Measurements from ENCODE around the gene CDH4.

Gene CDH4

DNA sequence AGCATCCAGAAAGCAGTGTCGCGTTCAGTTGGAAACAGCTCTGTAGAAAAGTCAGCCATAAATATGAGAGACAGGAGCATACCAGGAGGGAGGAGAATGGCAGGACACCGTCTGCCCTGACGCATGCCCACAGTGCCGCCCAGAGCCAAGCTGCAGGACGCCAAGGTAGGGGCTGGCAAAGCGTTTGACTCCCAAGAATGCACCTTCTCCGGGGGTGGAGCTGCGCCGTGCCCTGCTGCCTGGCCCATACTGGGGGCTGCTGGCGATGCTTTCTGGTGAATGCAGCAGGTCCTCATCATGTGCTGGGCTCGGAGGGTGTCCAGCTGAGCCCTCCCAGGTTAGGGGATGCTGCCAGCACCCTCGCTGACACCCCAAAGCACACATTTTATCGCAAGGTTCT, 349.8 kb downstream of the CDH4 start:
- TF ChIP-seq, protein P1, sequence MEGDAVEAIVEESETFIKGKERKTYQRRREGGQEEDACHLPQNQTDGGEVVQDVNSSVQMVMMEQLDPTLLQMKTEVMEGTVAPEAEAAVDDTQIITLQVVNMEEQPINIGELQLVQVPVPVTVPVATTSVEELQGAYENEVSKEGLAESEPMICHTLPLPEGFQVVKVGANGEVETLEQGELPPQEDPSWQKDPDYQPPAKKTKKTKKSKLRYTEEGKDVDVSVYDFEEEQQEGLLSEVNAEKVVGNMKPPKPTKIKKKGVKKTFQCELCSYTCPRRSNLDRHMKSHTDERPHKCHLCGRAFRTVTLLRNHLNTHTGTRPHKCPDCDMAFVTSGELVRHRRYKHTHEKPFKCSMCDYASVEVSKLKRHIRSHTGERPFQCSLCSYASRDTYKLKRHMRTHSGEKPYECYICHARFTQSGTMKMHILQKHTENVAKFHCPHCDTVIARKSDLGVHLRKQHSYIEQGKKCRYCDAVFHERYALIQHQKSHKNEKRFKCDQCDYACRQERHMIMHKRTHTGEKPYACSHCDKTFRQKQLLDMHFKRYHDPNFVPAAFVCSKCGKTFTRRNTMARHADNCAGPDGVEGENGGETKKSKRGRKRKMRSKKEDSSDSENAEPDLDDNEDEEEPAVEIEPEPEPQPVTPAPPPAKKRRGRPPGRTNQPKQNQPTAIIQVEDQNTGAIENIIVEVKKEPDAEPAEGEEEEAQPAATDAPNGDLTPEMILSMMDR (IDR thresholded peaks at IDR 0.05; ENCODE audit: low read depth, low read length): no peak
- no peak overlapping the region for H3K4me3 ChIP-seq (ENCODE audit: low read depth, low read length)

DNA sequence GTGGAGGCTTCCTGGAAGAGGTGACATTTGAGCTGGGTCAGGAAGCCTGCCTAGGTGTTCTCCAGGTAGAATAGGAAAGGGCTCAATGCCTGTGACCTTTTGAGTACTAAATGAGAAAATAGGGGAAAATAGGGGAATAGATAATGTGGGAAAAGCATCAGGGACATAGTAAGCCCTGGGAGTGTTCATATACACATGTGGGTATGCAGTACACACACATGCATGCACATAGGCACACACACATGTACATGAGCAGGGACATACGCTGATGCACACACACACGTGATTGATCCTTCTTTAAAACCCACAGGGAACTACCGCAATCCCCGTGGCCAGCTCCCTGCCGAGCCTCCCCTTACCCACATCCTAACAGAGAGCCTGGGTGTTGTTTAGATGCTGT, 351.7 kb downstream of the CDH4 start:
- TF ChIP-seq, protein P1 (IDR thresholded peaks at IDR 0.05; ENCODE audit: low read depth, low read length): no peak
- H3K4me3 ChIP-seq (ENCODE audit: low read depth, low read length): no peak overlapping the region

DNA sequence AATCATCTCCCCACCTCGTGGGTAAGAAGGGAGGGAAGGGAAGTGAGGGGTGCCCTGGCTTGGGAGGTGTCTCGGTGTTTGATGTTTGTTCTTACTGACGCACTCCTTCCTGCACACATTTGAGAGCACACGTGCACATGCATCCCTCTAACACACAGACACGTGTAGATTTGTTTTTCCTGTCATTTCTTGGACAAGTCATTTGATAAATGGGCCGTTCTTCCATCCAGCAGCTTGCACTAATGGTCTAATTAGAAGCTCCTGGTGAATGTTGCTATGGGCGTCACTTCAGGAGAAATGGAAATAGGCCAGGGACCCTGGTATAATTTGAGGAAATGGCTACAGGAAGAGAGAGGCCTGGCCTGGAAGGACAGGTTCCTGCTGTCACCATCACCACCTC, 352.5 kb downstream of the CDH4 start:
- TF ChIP-seq, protein P1 (IDR thresholded peaks at IDR 0.05; ENCODE audit: low read depth, low read length): no peak
- H3K4me3 ChIP-seq (ENCODE audit: low read depth, low read length): no peak overlapping the region

DNA sequence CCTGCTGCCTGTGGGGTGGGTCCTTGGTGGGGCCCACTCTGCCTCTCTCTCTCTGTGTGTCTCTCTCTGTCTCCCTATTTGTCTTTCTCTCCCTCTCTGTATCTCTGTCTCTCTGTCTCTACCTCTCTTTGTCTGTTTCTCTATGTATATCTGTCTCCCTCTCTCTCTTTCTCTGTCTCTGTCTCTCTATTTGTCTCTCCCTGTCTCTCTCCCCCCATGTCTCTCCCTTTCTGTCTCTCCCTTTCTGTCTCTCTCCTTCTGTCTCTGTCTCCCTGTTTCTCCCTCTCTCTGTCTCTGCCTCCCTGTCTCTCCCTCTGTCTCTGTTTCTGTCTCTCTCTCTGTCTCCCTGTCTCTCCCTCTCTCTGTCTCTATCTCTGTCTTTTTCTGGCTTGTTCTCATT, 353.2 kb downstream of the CDH4 start:
- H3K4me3 ChIP-seq (ENCODE audit: low read depth, low read length): no peak overlapping the region
- TF ChIP-seq, protein P1 (IDR thresholded peaks at IDR 0.05; ENCODE audit: low read depth, low read length): no peak

DNA sequence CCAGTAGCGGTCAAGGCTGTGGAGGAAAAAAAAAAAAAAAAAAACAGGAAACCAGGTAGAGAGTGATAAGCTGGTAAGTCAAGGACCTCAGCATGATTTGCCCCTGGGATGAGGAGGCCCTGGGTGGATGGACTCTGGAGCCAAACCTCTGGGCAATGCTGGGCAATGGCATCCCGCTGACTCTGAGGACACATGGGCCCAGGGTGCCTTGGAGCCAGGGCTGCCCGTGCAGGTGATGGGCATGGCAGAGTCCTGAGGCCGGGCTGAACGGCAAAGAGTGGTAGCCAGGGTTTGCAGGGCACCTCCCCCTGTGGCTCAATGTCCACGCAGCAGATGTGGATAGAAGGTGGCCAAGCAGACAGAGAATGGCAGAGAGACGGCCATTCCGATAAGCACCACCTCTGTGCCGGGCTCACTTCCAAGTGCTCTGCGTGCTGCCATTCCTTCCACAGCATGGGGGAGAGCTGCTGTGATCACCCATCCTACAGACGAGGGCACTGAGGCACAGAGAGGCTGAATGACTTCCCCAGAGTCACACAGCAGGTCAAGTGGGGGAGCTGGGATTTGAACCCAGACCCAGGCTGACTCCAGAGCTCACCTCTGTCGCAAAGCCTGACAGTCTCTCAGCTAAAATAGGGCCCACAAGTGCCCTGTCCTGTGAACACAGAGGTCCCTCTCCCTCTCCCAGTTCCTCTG, 353.9 kb downstream of the CDH4 start:
- no peak overlapping the region for H3K4me3 ChIP-seq (ENCODE audit: low read depth, low read length)
- TF ChIP-seq, protein P1 (IDR thresholded peaks at IDR 0.05; ENCODE audit: low read depth, low read length): no peak

DNA sequence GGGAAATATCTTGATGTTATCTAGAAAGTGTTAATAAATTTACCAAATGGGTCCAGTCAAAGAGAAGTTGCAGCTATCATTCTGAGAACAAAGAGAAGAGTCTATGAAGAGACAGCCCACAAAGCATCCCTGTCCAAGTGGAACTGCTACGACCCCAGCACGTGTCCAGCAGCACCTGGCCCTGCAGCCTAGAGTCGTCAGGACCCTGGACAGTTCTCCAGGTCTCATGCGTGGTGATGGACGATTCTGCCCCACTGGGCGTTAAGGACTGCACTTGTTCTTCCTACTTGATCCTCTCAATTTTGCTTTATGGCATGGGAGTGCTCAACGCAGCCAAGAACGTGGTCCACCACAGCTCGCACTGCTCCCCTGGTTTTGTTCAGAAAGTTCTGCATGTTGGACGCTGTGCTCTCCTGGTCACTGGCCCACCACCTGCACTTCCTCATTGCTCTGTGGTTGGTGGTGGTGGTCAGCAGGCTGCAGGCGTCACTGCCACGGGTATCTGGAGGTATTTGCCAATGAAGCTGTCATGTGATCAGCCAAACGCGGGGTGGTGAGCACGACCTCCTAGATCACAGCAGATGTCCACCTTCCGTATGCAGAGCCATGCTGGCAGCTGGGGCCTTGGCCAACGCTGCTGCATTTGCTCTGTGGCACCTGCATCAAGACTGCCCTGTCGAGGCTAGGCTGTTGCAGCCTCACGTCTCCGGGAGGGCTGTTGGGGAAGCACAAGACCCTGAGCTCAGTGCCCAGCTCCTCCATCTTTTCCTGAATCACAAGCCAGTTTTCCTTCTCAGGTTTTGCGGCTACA, 356.4 kb downstream of the CDH4 start:
- TF ChIP-seq, protein P1 (IDR thresholded peaks at IDR 0.05; ENCODE audit: low read depth, low read length): no peak
- H3K4me3 ChIP-seq (ENCODE audit: low read depth, low read length): no peak overlapping the region

DNA sequence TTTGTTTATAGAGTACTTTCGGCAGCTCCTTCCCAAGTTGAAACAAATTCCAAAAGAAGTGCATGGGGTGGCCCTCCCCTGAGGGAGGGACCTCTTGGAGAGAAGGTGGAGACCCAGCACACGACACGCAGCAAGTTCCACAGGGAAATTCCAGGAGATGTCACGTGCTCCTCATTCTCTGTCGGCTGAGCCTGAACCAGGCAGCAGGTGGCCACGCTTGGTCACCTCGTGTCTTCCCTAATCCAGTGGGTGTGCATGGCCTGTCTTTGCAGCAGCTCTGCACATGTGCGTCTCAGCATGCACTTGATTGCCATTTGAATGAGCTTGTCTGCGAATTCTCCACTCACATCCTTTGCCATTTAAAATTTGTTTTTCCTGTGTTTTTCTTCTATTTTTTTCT, 357.4 kb downstream of the CDH4 start:
- H3K4me3 ChIP-seq (ENCODE audit: low read depth, low read length): no peak overlapping the region
- TF ChIP-seq, protein P1 (IDR thresholded peaks at IDR 0.05; ENCODE audit: low read depth, low read length): no peak
